ENCODE results near the gene C1QTNF8.

DNA sequence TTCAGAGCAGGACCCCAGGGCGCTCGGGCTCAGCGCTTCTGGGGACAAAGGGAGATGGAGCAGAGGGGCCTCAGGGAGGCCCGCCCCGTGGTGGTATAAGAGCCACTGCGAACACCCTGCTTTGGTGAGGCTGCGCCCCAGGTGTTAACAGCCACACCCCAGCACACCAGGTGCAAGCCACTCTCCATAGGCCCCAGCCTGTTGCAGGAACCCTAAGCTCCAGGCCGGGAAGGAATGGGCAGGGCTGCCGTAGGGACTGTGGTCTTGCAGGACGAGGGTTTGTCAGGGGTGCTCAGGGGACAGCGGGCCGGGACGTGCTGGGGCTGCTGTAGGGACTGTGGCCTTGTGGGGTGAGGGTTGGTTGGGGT is 40.5 kb downstream of the C1QTNF8 start:
- TF ChIP-seq, protein P1, sequence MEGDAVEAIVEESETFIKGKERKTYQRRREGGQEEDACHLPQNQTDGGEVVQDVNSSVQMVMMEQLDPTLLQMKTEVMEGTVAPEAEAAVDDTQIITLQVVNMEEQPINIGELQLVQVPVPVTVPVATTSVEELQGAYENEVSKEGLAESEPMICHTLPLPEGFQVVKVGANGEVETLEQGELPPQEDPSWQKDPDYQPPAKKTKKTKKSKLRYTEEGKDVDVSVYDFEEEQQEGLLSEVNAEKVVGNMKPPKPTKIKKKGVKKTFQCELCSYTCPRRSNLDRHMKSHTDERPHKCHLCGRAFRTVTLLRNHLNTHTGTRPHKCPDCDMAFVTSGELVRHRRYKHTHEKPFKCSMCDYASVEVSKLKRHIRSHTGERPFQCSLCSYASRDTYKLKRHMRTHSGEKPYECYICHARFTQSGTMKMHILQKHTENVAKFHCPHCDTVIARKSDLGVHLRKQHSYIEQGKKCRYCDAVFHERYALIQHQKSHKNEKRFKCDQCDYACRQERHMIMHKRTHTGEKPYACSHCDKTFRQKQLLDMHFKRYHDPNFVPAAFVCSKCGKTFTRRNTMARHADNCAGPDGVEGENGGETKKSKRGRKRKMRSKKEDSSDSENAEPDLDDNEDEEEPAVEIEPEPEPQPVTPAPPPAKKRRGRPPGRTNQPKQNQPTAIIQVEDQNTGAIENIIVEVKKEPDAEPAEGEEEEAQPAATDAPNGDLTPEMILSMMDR (conservative IDR thresholded peaks at IDR 0.05 in 1 of 2, IDR thresholded peaks at IDR 0.05 in 1 of 2; ENCODE audit: extremely low read depth in 1 of 2, insufficient read depth in 1 of 2, low read depth in 1 of 2, low read length in 2 of 2) = no peak
- no peak for TF ChIP-seq EZH2 (IDR thresholded peaks at IDR 0.05; ENCODE audit: borderline replicate concordance, low read length)

All from mammary epithelial cell (primary cell).